Esophagus muscularis mucosa (tissue), 3 donors: ENCODE data around the gene NAV2.

ENCODE experiments used
- POLR2A ChIP-seq: fragments of 450-650 bp; IDR thresholded peaks from one replicate; pipeline ENCODE4 v1.6.1; 2017; ENCODE audit warnings: antibody characterized with exemption, moderate library complexity, mild to moderate bottlenecking, low read depth
- TF ChIP-seq, protein P1 (sequence below), 3 experiments: fragments of 200-600 bp in 2 of 3; fragments of 450-650 bp in 1 of 3; sonication (generic) in 2 of 3; IDR thresholded peaks; one replicate each; pipeline ENCODE4 v1.5.1; 2017 to 2019; ENCODE audit warnings: antibody characterized with exemption in 3 of 3, mild to moderate bottlenecking in 2 of 3, moderate library complexity in 1 of 3

DNA sequence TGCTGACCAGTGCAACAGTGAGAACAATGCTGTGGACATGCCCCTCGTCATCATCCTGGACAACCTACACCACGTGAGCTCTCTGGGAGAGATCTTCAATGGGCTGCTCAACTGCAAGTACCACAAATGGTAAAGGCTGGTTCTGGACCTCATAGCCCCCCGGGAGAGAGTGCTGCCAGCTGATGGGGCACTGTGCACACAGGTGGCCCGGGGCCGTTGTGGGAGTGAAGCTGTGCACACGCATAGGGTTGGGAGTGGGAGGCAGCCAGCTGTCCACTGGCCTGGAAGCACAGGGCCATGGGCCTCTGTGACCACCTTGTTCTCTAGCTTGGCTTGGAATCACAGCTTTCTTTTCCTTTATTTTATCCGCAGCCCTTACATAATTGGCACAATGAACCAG, 390.6 kb downstream of the NAV2 start:
- TF ChIP-seq POLR2A = no peak
- TF ChIP-seq, protein P1, sequence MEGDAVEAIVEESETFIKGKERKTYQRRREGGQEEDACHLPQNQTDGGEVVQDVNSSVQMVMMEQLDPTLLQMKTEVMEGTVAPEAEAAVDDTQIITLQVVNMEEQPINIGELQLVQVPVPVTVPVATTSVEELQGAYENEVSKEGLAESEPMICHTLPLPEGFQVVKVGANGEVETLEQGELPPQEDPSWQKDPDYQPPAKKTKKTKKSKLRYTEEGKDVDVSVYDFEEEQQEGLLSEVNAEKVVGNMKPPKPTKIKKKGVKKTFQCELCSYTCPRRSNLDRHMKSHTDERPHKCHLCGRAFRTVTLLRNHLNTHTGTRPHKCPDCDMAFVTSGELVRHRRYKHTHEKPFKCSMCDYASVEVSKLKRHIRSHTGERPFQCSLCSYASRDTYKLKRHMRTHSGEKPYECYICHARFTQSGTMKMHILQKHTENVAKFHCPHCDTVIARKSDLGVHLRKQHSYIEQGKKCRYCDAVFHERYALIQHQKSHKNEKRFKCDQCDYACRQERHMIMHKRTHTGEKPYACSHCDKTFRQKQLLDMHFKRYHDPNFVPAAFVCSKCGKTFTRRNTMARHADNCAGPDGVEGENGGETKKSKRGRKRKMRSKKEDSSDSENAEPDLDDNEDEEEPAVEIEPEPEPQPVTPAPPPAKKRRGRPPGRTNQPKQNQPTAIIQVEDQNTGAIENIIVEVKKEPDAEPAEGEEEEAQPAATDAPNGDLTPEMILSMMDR (IDR thresholded peaks at IDR 0.05) = no peak
